A549 (cell line): ENCODE measurements around the gene SH3BP2. TPM values are rescaled to one million over a fixed set of nuclear protein-coding genes. Genes with fewer than 3 reads are reported as not detected.

Experiments
- ATAC-seq, 2 experiments: fragments of 200-7000 bp in 1 of 2; fragments of >200 bp in 1 of 2; cut with Nextera tagmentation in 1 of 2; cut with Tn5 transposase in 1 of 2; 3 replicates each; pipeline versions ENCODE4 v1.8.0 to v1.9.1; 2018 to 2020; ENCODE audit warnings: mild to moderate bottlenecking in 1 of 2, moderate library complexity in 1 of 2
- CTCF ChIA-PET: fragments of 300-600 bp; sonication (Branson Sonifier 250); formaldehyde crosslinking; extraction: SDS; loops from one replicate; lab custom pipeline; 2021; ENCODE audit warnings: antibody characterized with exemption, inconsistent platforms; lab: Yijun Ruan, JAX
- POLR2A ChIA-PET: fragments of 350-600 bp; formaldehyde crosslinking; extraction: SDS; loops from one replicate; lab custom pipeline; 2021; ENCODE audit warnings: antibody characterized with exemption, inconsistent platforms; lab: Yijun Ruan, JAX
- DNase-seq, 2 experiments: peaks; one replicate each; pipeline versions ENCODE4 v3.0.0 to v3.0.0-alpha.2; 2011 to 2016; ENCODE audit warnings: low read depth in 1 of 2, low spot score in 1 of 2
- FAIRE-seq: peaks from 2 replicates; lab custom pipeline; 2011; peaks lifted over from hg19 to GRCh38; lab: Jason Lieb, UNC
- H3K27ac ChIP-seq, 2 experiments: fragments of >200 bp; sonication (Bioruptor Twin); formaldehyde crosslinking; 3 replicates each; pipeline ENCODE4 v1.5.1; 2016 to 2017
- H3K4me1 ChIP-seq: fragments of >200 bp; sonication (Bioruptor Twin); formaldehyde crosslinking; 3 replicates; pipeline ENCODE4 v1.6.1; 2016
- H3K4me2 ChIP-seq: fragments of >200 bp; sonication (Bioruptor Twin); formaldehyde crosslinking; 3 replicates; pipeline ENCODE4 v1.6.1; 2016
- H3K4me3 ChIP-seq: fragments of >200 bp; sonication (Bioruptor Twin); formaldehyde crosslinking; 3 replicates; pipeline ENCODE4 v1.5.1; 2016
- H3K9me3 ChIP-seq: fragments of >200 bp; sonication (Bioruptor Twin); formaldehyde crosslinking; 3 replicates; pipeline ENCODE4 v1.6.1; 2016
- BHLHE40 ChIP-seq: IDR thresholded peaks from 2 replicates; pipeline ENCODE4 v1.6.1; 2012; ENCODE audit warnings: low read depth, low read length, inconsistent platforms
- CBX2 ChIP-seq: fragments of 200-600 bp; sonication (generic); IDR thresholded peaks from 2 replicates; pipeline ENCODE4 v1.6.1; 2016; ENCODE audit warnings: low read depth, mild to moderate bottlenecking, borderline replicate concordance
- CHD2 ChIP-seq: fragments of 150-350 bp; IDR thresholded peaks from 2 replicates; pipeline ENCODE4 v1.6.1; 2014; ENCODE audit warnings: low read length; ENCODE audit not compliant: partially characterized antibody
- CHD4 ChIP-seq: fragments of 200-600 bp; sonication (generic); IDR thresholded peaks from 2 replicates; pipeline ENCODE4 v1.6.1; 2016; ENCODE audit warnings: antibody characterized with exemption, mild to moderate bottlenecking, borderline replicate concordance
- EHF ChIP-seq: fragments of 250-450 bp; sonication (Bioruptor Pico); IDR thresholded peaks from 2 replicates; pipeline ENCODE4 v1.5.0; 2020; ENCODE audit warnings: mild to moderate bottlenecking
- ELK1 ChIP-seq: fragments of 150-350 bp; IDR thresholded peaks from 2 replicates; pipeline ENCODE4 v1.6.1; 2014; ENCODE audit warnings: low read depth, mild to moderate bottlenecking, low read length
- FOSL2 ChIP-seq, 2 experiments: fragments of 450-650 bp in 1 of 2; fragments of >200 bp in 1 of 2; sonication (Bioruptor Twin) in 1 of 2; formaldehyde crosslinking; IDR thresholded peaks; 2 replicates each; pipeline versions ENCODE4 v1.5.0 to v1.6.1; 2016 to 2020; ENCODE audit warnings: mild to moderate bottlenecking in 1 of 2, moderate library complexity in 1 of 2
- FOXS1 ChIP-seq: fragments of 250-450 bp; sonication (Bioruptor Pico); IDR thresholded peaks from 2 replicates; pipeline ENCODE4 v1.5.0; 2020; ENCODE audit warnings: mild to moderate bottlenecking, moderate library complexity
- GATA3 ChIP-seq: IDR thresholded peaks from 2 replicates; pipeline ENCODE4 v1.6.1; 2012; ENCODE audit warnings: borderline replicate concordance
- HDAC2 ChIP-seq: fragments of 200-600 bp; sonication (generic); IDR thresholded peaks from 2 replicates; pipeline ENCODE4 v1.6.1; 2016
- HOXA7 ChIP-seq: fragments of 250-450 bp; sonication (Bioruptor Pico); IDR thresholded peaks from 2 replicates; pipeline ENCODE4 v1.5.0; 2020; ENCODE audit warnings: mild to moderate bottlenecking, moderate library complexity
- HOXB5 ChIP-seq: fragments of 250-450 bp; sonication (Bioruptor Pico); IDR thresholded peaks from 2 replicates; pipeline ENCODE4 v1.5.0; 2020; ENCODE audit warnings: mild to moderate bottlenecking, moderate library complexity
- JUNB ChIP-seq: fragments of >200 bp; sonication (Bioruptor Twin); formaldehyde crosslinking; IDR thresholded peaks from 2 replicates; pipeline ENCODE4 v1.6.1; 2016
- KDM5A ChIP-seq: fragments of 200-600 bp; sonication (generic); IDR thresholded peaks from 2 replicates; pipeline ENCODE4 v1.6.1; 2016; ENCODE audit warnings: antibody characterized with exemption, mild to moderate bottlenecking
- MAZ ChIP-seq: fragments of 150-350 bp; IDR thresholded peaks from 2 replicates; pipeline ENCODE4 v1.6.1; 2014; ENCODE audit warnings: antibody characterized with exemption, low read depth, low read length, borderline replicate concordance
- NFE2L2 ChIP-seq: fragments of 150-350 bp; conservative IDR thresholded peaks from 2 replicates; pipeline ENCODE4 v1.6.1; 2014; ENCODE audit warnings: low read length
- NR3C1 ChIP-seq: fragments of >200 bp; sonication (Bioruptor Twin); formaldehyde crosslinking; IDR thresholded peaks from 3 replicates; pipeline ENCODE4 v1.6.1; 2017
- PBX3 ChIP-seq: IDR thresholded peaks from 2 replicates; pipeline ENCODE4 v1.6.1; 2012
- POLR2A ChIP-seq: IDR thresholded peaks from 2 replicates; pipeline ENCODE4 v1.6.1; 2012; ENCODE audit warnings: mild to moderate bottlenecking, low read length
- RCOR1 ChIP-seq: fragments of 150-350 bp; IDR thresholded peaks from 2 replicates; pipeline ENCODE4 v1.6.1; 2014; ENCODE audit warnings: antibody characterized with exemption, low read length, low read depth
- TFCP2L1 ChIP-seq: fragments of 250-450 bp; sonication (Bioruptor Pico); IDR thresholded peaks from 2 replicates; pipeline ENCODE4 v1.5.0; 2021; ENCODE audit warnings: mild to moderate bottlenecking
- USF2 ChIP-seq: fragments of 450-650 bp; IDR thresholded peaks from 2 replicates; pipeline ENCODE4 v1.6.1; 2014; ENCODE audit warnings: antibody characterized with exemption
- ZFP36 ChIP-seq: fragments of 450-650 bp; IDR thresholded peaks from 2 replicates; pipeline ENCODE4 v1.6.1; 2014; ENCODE audit warnings: borderline replicate concordance; ENCODE audit not compliant: partially characterized antibody
- WGBS: methylation state at CpG from one replicate; pipeline ENCODE4 v1.1.6; 2017; ENCODE audit errors: missing lambda C conversion rate; 5-methylcytosine and 5-hydroxymethylcytosine counted together
- polyA plus RNA-seq, 4 experiments: library from polyadenylated mRNA; depleted of rRNA in 3 of 4; stranded (reverse); fragments of >200 nt; fragmentation: RNase III in 1 of 4; extraction: RNeasy Plus Mini Kit Qiagen cat#74134 plus additional on column Dnase treatment in 1 of 4; gene quantifications; 2 replicates in 3 of 4; 3 replicates in 1 of 4; pipeline ENCODE4 v1.2.3, GENCODE V29; 2011 to 2017
- TF ChIP-seq, protein P1 (sequence below): fragments of 200-600 bp; sonication (generic); IDR thresholded peaks from 2 replicates; pipeline ENCODE4 v1.6.1; 2016; ENCODE audit warnings: antibody characterized with exemption, mild to moderate bottlenecking, moderate library complexity
- TF ChIP-seq, protein P2 (sequence below): fragments of >200 bp; sonication (Bioruptor Twin); formaldehyde crosslinking; IDR thresholded peaks from 3 replicates; pipeline ENCODE4 v1.5.1; 2016

Gene SH3BP2
- polyA plus RNA-seq, 2 of the 4 experiments (the other 2 are of a cell fraction) = 4.4 to 6.0 TPM

GRCh38 chr4:2878346-2878745 is 85.5 kb downstream of the SH3BP2 start:
- WGBS = 89% methylated on average over 5 of the region's 5 CpGs
- TF ChIP-seq FOXS1 (CRISPR knock-in tag) (no peak), JUNB (no peak), NR3C1 (no peak), HOXB5 (CRISPR knock-in tag) (no peak), CHD2 (no peak), POLR2A (no peak), MAZ (no peak), FOSL2 (IDR thresholded peaks at IDR 0.05) (no peak), FOSL2 (CRISPR knock-in tag; IDR thresholded peaks at IDR 0.05) (no peak), GATA3 (no peak), NFE2L2 (no peak), CBX2 (no peak), USF2 (no peak), EHF (CRISPR knock-in tag) (no peak), KDM5A (no peak), HDAC2 (no peak), PBX3 (no peak), TFCP2L1 (CRISPR knock-in tag) (no peak), ELK1 (no peak)
- TF ChIP-seq, protein P1, sequence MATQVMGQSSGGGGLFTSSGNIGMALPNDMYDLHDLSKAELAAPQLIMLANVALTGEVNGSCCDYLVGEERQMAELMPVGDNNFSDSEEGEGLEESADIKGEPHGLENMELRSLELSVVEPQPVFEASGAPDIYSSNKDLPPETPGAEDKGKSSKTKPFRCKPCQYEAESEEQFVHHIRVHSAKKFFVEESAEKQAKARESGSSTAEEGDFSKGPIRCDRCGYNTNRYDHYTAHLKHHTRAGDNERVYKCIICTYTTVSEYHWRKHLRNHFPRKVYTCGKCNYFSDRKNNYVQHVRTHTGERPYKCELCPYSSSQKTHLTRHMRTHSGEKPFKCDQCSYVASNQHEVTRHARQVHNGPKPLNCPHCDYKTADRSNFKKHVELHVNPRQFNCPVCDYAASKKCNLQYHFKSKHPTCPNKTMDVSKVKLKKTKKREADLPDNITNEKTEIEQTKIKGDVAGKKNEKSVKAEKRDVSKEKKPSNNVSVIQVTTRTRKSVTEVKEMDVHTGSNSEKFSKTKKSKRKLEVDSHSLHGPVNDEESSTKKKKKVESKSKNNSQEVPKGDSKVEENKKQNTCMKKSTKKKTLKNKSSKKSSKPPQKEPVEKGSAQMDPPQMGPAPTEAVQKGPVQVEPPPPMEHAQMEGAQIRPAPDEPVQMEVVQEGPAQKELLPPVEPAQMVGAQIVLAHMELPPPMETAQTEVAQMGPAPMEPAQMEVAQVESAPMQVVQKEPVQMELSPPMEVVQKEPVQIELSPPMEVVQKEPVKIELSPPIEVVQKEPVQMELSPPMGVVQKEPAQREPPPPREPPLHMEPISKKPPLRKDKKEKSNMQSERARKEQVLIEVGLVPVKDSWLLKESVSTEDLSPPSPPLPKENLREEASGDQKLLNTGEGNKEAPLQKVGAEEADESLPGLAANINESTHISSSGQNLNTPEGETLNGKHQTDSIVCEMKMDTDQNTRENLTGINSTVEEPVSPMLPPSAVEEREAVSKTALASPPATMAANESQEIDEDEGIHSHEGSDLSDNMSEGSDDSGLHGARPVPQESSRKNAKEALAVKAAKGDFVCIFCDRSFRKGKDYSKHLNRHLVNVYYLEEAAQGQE = no peak
- TF ChIP-seq, protein P2, sequence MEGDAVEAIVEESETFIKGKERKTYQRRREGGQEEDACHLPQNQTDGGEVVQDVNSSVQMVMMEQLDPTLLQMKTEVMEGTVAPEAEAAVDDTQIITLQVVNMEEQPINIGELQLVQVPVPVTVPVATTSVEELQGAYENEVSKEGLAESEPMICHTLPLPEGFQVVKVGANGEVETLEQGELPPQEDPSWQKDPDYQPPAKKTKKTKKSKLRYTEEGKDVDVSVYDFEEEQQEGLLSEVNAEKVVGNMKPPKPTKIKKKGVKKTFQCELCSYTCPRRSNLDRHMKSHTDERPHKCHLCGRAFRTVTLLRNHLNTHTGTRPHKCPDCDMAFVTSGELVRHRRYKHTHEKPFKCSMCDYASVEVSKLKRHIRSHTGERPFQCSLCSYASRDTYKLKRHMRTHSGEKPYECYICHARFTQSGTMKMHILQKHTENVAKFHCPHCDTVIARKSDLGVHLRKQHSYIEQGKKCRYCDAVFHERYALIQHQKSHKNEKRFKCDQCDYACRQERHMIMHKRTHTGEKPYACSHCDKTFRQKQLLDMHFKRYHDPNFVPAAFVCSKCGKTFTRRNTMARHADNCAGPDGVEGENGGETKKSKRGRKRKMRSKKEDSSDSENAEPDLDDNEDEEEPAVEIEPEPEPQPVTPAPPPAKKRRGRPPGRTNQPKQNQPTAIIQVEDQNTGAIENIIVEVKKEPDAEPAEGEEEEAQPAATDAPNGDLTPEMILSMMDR = no peak
- H3K4me3 ChIP-seq = no peak overlapping the region
- DNase-seq (no peak), ATAC-seq (no peak), FAIRE-seq (no peak)
- no peaks in the 10 kb centered on the region for H3K9me3 ChIP-seq
- no peaks in the 10 kb centered on the region for H3K4me1 ChIP-seq
- H3K4me2 ChIP-seq = no peak overlapping the region
- no peak overlapping the region for H3K27ac ChIP-seq
- POLR2A ChIA-PET = no interaction called here
- CTCF ChIA-PET = no interaction called here

DNA sequence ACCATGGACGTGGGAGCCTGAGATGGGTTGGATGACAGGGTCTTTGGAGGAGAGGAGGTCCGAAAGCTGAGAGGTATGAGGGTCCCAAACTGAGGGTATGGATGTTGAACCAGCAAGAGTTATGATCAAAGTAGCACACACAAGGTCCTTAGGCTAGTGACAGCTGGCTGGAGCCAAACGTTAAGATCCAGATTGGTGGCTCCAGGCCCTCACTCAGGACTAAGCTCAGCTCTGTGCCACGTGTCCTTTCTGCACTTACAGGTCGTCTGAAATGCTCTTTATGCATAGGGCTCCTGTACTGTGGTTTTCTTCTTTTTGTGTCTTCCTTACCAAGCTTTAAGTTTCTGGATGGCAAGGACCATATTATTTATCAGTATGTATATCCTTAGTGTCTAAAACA is 86.1 kb downstream of the SH3BP2 start:
- no peak for FAIRE-seq
- ChIA-PET POLR2A (no interaction called here), CTCF (no interaction called here)
- TF ChIP-seq, protein P1 = no peak
- TF ChIP-seq GATA3 (no peak), ZFP36 (no peak), HOXA7 (CRISPR knock-in tag) (no peak), RCOR1 (no peak), PBX3 (no peak), CHD4 (no peak), BHLHE40 (no peak)

More for the DNA sequence above, 86.1 kb downstream of the SH3BP2 start:
- H3K4me3 ChIP-seq = no peak overlapping the region
- 79% methylated on average over 5 of the region's 5 CpGs for WGBS
- no peak overlapping the region for H3K4me2 ChIP-seq
- ATAC-seq (no peak), DNase-seq (no peak)
- H3K9me3 ChIP-seq = no peaks in the 10 kb centered on the region
- H3K27ac ChIP-seq = no peak overlapping the region
- no peaks in the 10 kb centered on the region for H3K4me1 ChIP-seq
